NCI-H1417 treated with DMSO at 0.1 percent for 48 hours (cell line): ENCODE measurements around the gene MSRB2.
A peak's percentile ranks its signal among the peaks of the same experiment; 100 is the strongest.
"Not testable (repeated sequence)": the region's sequence is repeated elsewhere in the genome, so short reads cannot be mapped to it uniquely, and the experiment has no call there.

Source experiments
- DNase-seq: peaks from one replicate; lab custom pipeline; 2025; lab: John Stamatoyannopoulos, UW

MSRB2 gene

GRCh38 chr10:23095404-23095965 is at the start of gene MSRB2:
MSRB2 (plus strand) TSS chr10:23095579; CDS start chr10:23095609, 30 bp downstream.
- no peak for DNase-seq

DNA sequence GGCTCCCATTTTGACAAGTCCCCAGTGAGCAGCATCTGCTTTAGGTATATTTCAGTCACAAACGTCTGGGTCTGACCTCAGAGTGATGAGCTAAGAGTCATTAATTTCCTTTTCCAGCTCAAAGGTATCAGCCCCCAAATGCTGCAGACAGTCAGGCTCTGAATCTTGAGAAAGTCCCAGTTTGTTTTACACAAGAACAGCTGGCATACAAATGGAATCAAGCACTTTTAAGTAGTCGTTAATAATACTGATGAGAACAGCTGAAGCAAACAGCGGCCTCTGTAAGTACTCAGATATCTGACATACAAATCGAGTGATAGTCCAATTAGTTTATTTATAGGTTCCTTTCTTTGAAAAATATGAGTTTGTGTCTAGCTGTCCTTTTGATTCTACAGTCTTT is 49.4 kb upstream of the MSRB2 start:
- DNase-seq = no peak

GRCh38 chr10:23047201-23048050 is 48.0 kb upstream of the MSRB2 start:
- DNase-seq = no peak

GRCh38 chr10:23048191-23048590 is 47.2 kb upstream of the MSRB2 start:
- no peak for DNase-seq

DNA sequence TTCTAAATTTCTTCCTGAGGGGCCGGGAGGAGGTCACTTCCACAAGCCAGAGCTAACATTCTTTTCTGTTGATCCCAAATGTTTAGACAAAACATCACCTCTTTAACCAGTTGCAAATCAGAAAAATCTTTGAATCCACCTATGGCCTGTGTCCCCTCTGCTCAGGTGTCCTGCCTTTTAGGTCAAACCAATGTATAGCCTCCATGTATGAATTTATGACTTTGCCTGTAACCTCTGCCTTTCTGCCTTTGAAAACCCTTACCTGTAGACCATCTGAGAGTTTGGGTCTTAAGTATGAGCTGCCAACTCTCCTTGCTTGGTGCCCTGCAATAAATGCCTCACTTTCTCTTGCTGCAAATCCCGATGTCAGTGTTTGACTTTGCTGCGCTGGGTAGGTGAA is 44.1 kb upstream of the MSRB2 start:
- no peak for DNase-seq

DNA sequence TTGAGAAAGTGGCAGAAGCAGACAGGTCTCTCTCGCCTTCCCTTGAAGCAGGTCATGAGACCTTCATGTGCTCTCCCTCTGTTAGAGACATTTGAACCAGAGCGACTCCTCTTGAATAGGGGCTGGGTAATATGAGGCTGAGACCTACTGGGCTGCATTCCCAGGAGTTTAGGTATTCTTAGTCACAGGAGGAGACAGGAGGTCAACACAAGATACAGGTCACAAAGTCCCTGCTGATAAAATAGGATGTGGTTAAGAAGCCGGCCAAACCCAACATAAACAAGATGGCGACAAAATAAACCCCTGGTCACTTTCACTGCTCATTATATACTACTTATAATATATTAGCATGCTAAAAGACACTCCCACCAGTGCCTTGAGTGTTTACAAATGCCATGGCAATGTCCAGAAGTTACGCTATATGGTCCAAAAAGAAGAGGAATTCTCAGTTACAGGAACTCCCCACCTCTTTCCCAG is 43.5 kb upstream of the MSRB2 start:
- no peak for DNase-seq

GRCh38 chr10:23053036-23053435 is 42.3 kb upstream of the MSRB2 start:
- no peak for DNase-seq

GRCh38 chr10:23055424-23056185 is 39.8 kb upstream of the MSRB2 start:
- no peak for DNase-seq

GRCh38 chr10:23056186-23056579 is 39.2 kb upstream of the MSRB2 start:
- no peak for DNase-seq

GRCh38 chr10:23058366-23058765 is 37.0 kb upstream of the MSRB2 start:
- DNase-seq = no peak

DNA sequence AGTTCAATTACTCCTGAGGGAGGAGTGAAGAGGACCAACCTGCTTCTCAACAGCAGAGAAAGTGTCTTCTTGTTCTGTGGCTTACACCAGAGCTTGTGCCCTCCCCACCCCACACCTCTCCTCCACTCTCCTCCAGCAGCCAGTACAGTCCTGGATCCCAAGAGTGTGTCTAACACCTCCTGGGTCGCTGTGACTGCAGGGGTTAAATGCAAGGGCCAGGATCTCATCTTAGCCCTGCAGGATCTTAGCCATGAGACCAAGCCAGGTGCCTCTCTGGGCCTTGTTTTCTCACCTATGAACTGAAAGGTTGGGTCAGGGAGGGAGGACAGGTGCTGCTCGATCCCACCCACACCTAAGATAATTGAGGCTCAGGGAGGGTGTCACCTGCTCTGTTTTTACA is 34.5 kb upstream of the MSRB2 start:
- DNase-seq = no peak

GRCh38 chr10:23063045-23063972 is 32.1 kb upstream of the MSRB2 start:
- DNase-seq = no peak

DNA sequence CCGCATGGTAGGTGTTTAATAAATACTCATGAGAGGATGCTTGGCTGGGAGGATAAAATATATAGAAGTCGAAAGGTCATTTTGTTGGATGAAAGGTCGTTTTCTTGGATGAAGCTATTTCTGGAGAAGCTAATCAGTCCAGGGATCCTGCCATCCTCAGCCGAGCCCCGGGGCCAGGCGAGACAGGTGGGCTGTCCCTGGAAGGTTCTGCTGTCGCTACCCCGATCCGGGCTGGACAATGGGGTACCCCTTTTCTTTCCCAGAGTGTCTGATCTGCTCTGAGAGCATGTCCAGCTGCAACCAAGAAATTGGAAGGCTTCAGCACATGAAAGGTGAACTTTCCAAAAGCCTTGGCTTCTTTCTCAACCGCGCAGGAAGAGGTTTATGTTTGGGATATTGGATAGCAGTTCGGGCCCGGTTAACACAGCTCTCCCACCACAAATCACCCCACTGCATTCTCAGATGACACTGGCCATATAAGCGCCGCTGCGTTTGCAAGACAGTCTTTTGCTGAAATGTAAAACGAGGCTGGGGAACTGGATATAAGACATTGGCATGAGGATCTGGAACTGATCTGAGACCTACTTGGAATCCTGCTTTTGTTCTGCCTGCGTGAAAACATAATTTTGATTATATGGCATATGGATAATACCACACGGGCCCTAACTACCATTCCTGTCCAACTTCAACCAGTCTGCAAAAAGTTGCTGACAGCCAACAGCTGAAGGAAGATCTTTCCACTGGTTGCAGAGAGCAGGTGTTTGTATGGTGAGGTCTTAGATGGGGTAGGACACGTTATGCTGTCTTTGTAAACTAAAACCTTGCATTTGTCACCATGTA is 31.2 kb upstream of the MSRB2 start:
- no peak for DNase-seq

DNA sequence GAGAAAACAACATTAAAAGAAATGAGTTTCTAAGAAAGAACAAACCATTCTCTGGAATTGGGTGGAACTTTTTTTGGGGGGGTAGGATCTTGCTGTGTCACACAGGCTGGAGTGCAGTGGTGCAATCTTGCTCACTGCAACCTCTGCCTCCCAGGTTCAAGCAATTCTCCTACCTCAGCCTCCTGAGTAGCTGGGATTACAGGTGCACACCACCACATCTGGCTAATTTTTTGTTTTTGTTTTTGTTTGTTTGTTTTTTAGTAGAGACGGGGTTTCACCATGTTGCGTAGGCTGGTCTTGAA is 30.6 kb upstream of the MSRB2 start:
- DNase-seq = not testable (repeated sequence)

DNA sequence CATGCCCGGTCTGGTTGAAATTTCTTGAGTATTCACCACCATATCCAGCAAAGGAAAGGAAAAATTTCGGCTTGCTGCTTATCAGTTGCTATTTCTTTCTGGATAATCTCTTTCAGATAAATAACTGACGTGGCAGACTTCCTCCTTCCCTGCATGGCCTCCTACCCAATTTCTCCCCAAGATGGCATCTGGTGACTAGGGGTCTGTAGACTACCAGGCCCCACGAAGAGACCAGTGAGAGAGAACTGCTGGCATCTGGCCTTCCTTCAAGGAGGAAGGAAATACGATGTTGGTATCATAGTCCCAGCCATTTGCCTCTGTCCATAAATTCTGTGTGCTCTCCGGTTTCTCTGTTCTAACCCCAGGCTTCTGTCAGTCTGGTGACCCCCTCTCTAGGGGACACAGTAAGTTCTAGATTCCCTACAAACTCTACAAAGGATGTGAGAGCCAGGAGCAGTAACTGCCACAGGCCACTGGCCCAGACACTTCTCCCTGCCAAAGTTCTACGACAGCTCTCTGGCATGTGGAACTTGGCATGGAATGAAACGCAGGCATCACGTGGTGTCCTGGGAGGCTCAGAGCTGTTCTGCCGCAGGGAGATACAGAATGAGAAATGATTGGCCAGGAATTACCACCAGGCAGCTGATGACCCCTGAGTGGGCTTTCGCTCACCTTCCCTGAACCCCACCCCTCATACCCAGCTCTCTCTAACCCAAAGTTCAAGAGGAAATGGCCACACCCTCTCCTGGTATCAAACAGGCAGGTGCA is 30.0 kb upstream of the MSRB2 start:
- DNase-seq = no peak

GRCh38 chr10:23067337-23067736 is 28.0 kb upstream of the MSRB2 start:
- no peak for DNase-seq

DNA sequence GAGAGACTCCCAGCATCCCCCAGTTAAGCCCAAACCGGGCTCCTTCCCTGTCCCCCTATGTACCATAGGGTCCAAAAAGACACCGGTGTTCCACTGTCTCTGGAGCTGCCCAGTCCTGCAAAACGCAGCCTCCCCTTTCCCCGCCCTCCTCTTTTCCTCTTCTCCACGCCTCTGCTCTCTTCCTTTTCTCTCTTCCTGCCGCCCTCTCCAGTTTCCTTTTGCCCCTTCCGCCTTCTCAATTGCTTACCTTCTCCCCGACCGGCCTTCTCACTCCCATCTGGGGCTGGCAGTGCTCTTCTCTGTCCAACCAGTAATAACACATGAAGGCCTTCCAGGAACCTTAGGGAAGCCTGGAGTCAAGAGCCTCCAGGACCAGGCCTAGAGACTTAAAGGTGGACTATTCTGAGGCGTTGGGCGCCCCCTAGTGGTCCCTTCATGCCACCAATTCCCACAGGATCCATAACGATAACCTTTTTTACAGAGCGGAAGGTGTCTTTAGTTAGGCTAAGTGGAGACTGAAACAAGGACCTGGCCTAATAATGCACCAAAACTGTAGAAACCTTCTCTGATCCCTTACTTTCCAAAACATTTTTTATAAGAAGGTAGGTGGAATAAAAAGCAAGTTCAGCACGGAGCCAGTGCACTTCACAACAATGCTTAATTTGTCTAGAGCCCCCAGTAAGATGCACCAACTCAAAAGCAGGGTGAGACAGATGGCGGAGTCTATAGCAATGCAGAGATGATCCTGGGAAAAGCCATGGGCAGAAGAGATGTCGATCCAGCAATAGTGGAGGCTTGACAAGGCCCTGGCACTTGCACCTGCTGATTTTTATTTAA is 27.2 kb upstream of the MSRB2 start:
- peak; percentile 2 for DNase-seq

- DNase-seq = no peak
Measured at GRCh38 chr10:23069019-23069815, 26.2 kb upstream of the MSRB2 start.
